K562 (cell line): Measurements from ENCODE around the gene PAXIP1. TPM values are rescaled to one million over a fixed set of nuclear protein-coding genes. Genes with fewer than 3 reads are reported as not detected.
A peak's percentile ranks its signal among the peaks of the same experiment; 100 is the strongest.

Source experiments
- CHD2 ChIP-seq: IDR thresholded peaks from 2 replicates; pipeline ENCODE4 v1.6.1; 2011; ENCODE audit warnings: low read depth, low read length
- CSDE1 ChIP-seq, 2 experiments: fragments of 450-650 bp; IDR thresholded peaks; 2 replicates each; pipeline ENCODE4 v1.6.1; 2016; ENCODE audit warnings: mild to moderate bottlenecking in 1 of 2
- DPF2 ChIP-seq: fragments of 450-650 bp; IDR thresholded peaks from 2 replicates; pipeline ENCODE4 v1.6.1; 2016
- ETV6 ChIP-seq, 3 experiments: fragments of 150-350 bp in 1 of 3; sonication (generic) in 1 of 3; formaldehyde crosslinking in 1 of 3; IDR thresholded peaks; 2 replicates each; pipeline versions ENCODE4 v1.6.1 to v1.8.0; 2014 to 2022; ENCODE audit warnings: borderline replicate concordance in 2 of 3, low read depth in 2 of 3, antibody characterized with exemption in 1 of 3, low read length in 1 of 3, mild to moderate bottlenecking in 1 of 3, missing genetic modification reagents in 1 of 3
- FOS ChIP-seq: IDR thresholded peaks from 3 replicates; pipeline ENCODE4 v1.6.1; 2011; ENCODE audit not compliant: insufficient read length; ENCODE audit errors: extremely low read depth
- GMEB1 ChIP-seq: fragments of 250-450 bp; sonication (Bioruptor Pico); IDR thresholded peaks from 2 replicates; pipeline ENCODE4 v1.4.0; 2020; ENCODE audit warnings: mild to moderate bottlenecking
- KHSRP ChIP-seq: fragments of 450-650 bp; IDR thresholded peaks from 2 replicates; pipeline ENCODE4 v1.6.1; 2017
- MCM7 ChIP-seq, 2 experiments: fragments of 450-650 bp; IDR thresholded peaks; 2 replicates each; pipeline ENCODE4 v1.6.1; 2016 to 2018
- MED1 ChIP-seq: sonication (generic); formaldehyde crosslinking; IDR thresholded peaks from 2 replicates; pipeline ENCODE4 v1.8.1; 2023; ENCODE audit warnings: missing genetic modification reagents, borderline replicate concordance
- MTA3 ChIP-seq: fragments of 450-650 bp; formaldehyde crosslinking; IDR thresholded peaks from 2 replicates; pipeline ENCODE4 v1.6.1; 2017; ENCODE audit warnings: mild to moderate bottlenecking, borderline replicate concordance
- PBX2 ChIP-seq, 2 experiments: IDR thresholded peaks in 1 of 2; conservative IDR thresholded peaks in 1 of 2; 2 replicates each; pipeline ENCODE4 v1.6.1; 2016; ENCODE audit warnings: low read depth in 2 of 2, mild to moderate bottlenecking in 1 of 2, missing compliant biosample characterization in 1 of 2, missing genetic modification characterization in 1 of 2, moderate library complexity in 1 of 2
- SMARCC2 ChIP-seq: fragments of 450-650 bp; IDR thresholded peaks from 2 replicates; pipeline ENCODE4 v1.6.1; 2017; ENCODE audit warnings: antibody characterized with exemption, moderate library complexity, mild to moderate bottlenecking, low read depth
- STAG1 ChIP-seq: sonication (generic); formaldehyde crosslinking; IDR thresholded peaks from 2 replicates; pipeline ENCODE4 v1.5.0; 2020; ENCODE audit warnings: missing genetic modification reagents, borderline replicate concordance
- TAF9B ChIP-seq: fragments of 450-650 bp; IDR thresholded peaks from 2 replicates; pipeline ENCODE4 v1.6.1; 2018; ENCODE audit warnings: mild to moderate bottlenecking; ENCODE audit not compliant: partially characterized antibody
- TEAD4 ChIP-seq, 2 experiments: sonication (generic) in 1 of 2; formaldehyde crosslinking in 1 of 2; IDR thresholded peaks; 2 replicates each; pipeline versions ENCODE4 v1.6.1 to v1.8.0; 2012 to 2022; ENCODE audit warnings: borderline replicate concordance in 1 of 2, inconsistent platforms in 1 of 2, low read length in 1 of 2, mild to moderate bottlenecking in 1 of 2, missing genetic modification reagents in 1 of 2
- ZEB2 ChIP-seq: fragments of 450-650 bp; IDR thresholded peaks from 2 replicates; pipeline ENCODE4 v1.6.1; 2016
- ZNF354B ChIP-seq: fragments of 250-450 bp; sonication (Bioruptor Pico); IDR thresholded peaks from 2 replicates; pipeline ENCODE4 v1.4.0; 2020
- ZNF41 ChIP-seq: fragments of 250-450 bp; sonication (Bioruptor Pico); conservative IDR thresholded peaks from 2 replicates; pipeline ENCODE4 v1.4.0; 2020; ENCODE audit warnings: mild to moderate bottlenecking
- ZNF586 ChIP-seq: fragments of 450-650 bp; formaldehyde crosslinking; conservative IDR thresholded peaks from 2 replicates; pipeline ENCODE4 v1.4.0; 2020; ENCODE audit warnings: mild to moderate bottlenecking, moderate library complexity
- ZNF740 ChIP-seq, 3 experiments: fragments of 200-800 bp in 1 of 3; sonication (Bioruptor generic) in 1 of 3; sonication (generic) in 1 of 3; formaldehyde crosslinking in 1 of 3; IDR thresholded peaks; 2 replicates each; pipeline versions ENCODE4 v1.6.1 to v1.8.0; 2016 to 2022; ENCODE audit warnings: mild to moderate bottlenecking in 2 of 3, missing compliant biosample characterization in 2 of 3, missing genetic modification characterization in 2 of 3, missing genetic modification reagents in 1 of 3
- polyA plus RNA-seq, 8 experiments: library from polyadenylated mRNA; depleted of rRNA in 4 of 8; stranded (reverse) in 5 of 8; unstranded in 3 of 8; fragments of >200 nt; fragmentation: Nextera tagmentation in 2 of 8; fragmentation: Illumina TruSeq in 1 of 8; extraction: Ambion mirVana in 2 of 8; extraction: Trizol in 1 of 8; gene quantifications; 2 replicates each; pipeline versions ENCODE4 v1.2.1 to v1.2.3, GENCODE V29; 2011 to 2014; ENCODE audit warnings: inconsistent platforms in 1 of 8, missing spikeins in 1 of 8
- total RNA-seq, 7 experiments: library from RNA; depleted of rRNA in 6 of 7; stranded (reverse); fragments of >200 nt in 6 of 7; fragmentation: Illumina TruSeq in 2 of 7; extraction: Trizol in 2 of 7; gene quantifications; 2 replicates each; pipeline versions ENCODE4 v1.2.1 to v1.2.3, GENCODE V29; 2011 to 2021; ENCODE audit warnings: low replicate concordance in 1 of 7

PAXIP1 gene
- total and polyA plus RNA-seq, 9 of the 15 experiments (the other 6 are each of a cell fraction or from before 2014, with no cell fraction given): 9.7 to 37.9 (median 28.4) TPM

GRCh38 chr7:154928136-154929005 lies 74.6 kb downstream of the PAXIP1 start (continued):
- TF ChIP-seq MTA3 (peak; percentile 63; the same call in 1 of the 2 replicates), STAG1 (CRISPR knock-in tag) (no peak), CSDE1 (IDR thresholded peaks at IDR 0.05) (no peak), ZNF586 (CRISPR knock-in tag) (no peak), SMARCC2 (peak; percentile 63; the same call in 1 of the 2 replicates), ZNF740 (CRISPR knock-in tag; IDR thresholded peaks at IDR 0.05) (no peak), ZNF740 (tag; IDR thresholded peaks at IDR 0.05) (no peak), GMEB1 (CRISPR knock-in tag) (peak; percentile 16; the same call in 1 of the 2 replicates), ZEB2 (peak; percentile 65; the same call in 1 of the 2 replicates), ZNF41 (no peak), PBX2 (CRISPR knock-in tag; IDR thresholded peaks at IDR 0.05; ENCODE audit: low read depth) (no peak), PBX2 (tag; conservative IDR thresholded peaks at IDR 0.05; ENCODE audit: low read depth) (0 out of 2 replicates have a peak, but pooled peaks have one; percentile 32), DPF2 (no peak; the same call in 1 of the 2 replicates), TEAD4 (IDR thresholded peaks at IDR 0.05; ENCODE audit: low read length) (no peak), TEAD4 (CRISPR knock-in tag; IDR thresholded peaks at IDR 0.05; ENCODE audit: borderline replicate concordance) (no peak), CHD2 (no peak), MCM7 (IDR thresholded peaks at IDR 0.05) (no peak), ETV6 (IDR thresholded peaks at IDR 0.05; ENCODE audit: borderline replicate concordance in 1 of 2, low read depth in 2 of 2, low read length in 1 of 2) (no peak), ETV6 (CRISPR knock-in tag; IDR thresholded peaks at IDR 0.05; ENCODE audit: borderline replicate concordance) (no peak), FOS (peak; percentile 67), ZNF354B (CRISPR knock-in tag) (0 out of 2 replicates have a peak, but pooled peaks have one; percentile 39), TAF9B (peak; percentile 9), MED1 (CRISPR knock-in tag) (no peak), KHSRP (no peak)
